ENCODE measurements around the gene NPFFR1. TPM values are rescaled to one million over a fixed set of nuclear protein-coding genes. Genes with fewer than 3 reads are reported as not detected.
"Not testable (repeated sequence)": the region's sequence is repeated elsewhere in the genome, so short reads cannot be mapped to it uniquely, and the experiment has no call there.

Gene NPFFR1
- total RNA-seq, 1 experiment from 2014 or later, result not detected

DNA sequence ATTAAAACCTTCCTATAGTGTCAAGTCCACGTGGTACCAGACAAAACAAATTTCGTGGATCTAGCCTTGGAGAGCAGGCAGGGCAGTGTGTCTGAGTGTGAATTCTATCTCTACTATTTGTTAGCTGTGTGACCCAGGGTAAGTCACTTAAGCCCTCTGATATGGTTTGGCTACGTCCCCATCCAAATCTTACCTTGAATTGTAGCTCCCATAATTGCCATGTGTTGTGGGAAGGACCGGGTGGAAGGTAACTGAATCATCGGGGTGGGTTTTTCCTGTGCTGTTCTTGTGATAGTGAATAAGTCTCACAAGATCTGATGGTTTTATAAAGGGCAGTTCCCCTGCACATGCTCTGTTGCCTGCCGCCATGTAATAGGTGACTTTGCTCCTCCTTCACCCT is 2.8 kb upstream of the NPFFR1 start:
- peak; percentile 76 for DNase-seq (ENCODE audit: low read depth)

DNA sequence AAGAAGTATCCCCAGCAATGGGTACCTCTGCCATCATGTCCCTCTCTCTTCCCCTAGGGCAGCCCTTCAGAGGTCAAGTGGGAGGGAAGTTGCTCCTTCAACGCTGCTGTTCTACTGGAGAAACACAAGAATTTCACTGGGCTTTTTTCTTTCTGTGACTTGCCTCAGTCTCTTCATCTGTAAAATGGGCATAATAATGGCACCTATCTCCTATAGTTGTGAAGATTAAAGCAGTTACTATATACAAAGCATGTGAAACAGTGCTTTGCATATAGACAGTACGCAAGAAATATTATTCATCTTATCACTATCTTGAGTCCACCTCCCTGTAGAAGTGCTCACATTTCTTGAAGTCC is 1.6 kb upstream of the NPFFR1 start:
- no peak for DNase-seq (ENCODE audit: low read depth)

DNA sequence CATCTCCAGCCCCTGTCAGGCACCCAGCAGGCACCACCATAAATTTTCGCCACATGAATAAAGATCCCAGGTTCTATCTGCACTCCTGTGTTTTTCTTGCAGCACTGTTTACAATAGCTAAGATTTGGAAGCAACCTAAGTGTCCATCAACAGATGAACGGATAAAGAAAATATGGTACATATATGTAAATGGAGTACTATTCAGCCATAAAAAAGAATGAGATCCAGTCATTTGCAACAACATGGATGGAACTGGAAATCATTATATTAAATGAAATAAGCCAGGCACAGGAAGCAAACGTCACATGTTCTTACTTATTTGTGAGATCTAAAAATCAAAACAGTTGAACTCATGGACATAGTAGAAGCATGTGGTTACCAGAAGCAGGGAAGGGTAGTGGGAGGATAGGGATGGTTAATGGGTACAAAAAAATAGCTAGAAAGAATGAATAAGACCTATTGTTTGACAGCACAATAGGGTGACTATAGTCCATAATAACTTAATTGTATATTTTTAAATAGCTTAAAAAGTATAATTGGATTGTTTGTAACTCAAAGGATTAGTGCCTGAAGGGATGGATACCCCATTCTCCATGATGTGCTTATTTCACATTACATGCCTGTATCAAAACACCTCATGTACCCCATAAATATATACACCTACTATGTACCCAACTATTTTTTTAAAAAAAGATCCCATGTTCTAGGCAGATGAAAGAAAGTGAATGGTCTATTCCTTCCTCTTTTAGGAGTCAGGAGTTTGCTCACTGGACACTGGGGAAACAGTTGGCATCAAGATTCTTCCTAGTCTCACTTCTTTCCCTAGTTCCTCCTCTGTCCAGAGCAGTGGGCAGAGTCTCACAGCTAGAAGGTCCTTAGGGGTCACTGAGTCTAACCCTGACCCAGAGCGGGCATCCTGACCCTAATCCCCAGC is 1.0 kb upstream of the NPFFR1 start:
- DNase-seq (ENCODE audit: low read depth), result no peak

DNA sequence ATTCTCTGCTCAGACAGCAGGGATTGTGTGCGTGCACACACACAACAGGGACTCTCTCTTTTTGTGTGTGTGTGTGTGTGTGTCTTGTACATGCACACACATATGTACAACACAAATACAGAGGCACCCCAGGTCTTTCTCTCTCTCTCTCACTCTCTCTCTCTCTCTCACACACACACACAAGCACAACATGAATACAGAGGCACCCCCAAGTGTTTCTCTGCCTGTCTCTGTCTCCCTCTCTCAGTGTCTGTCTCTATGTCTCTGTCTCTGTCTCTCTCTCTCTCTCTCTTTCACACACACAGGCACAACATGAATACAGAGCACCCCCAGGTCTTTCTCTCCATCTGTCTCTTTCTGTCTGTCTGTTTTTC is 746 bp downstream of the NPFFR1 start:
- no peak for DNase-seq (ENCODE audit: low read depth)

DNA sequence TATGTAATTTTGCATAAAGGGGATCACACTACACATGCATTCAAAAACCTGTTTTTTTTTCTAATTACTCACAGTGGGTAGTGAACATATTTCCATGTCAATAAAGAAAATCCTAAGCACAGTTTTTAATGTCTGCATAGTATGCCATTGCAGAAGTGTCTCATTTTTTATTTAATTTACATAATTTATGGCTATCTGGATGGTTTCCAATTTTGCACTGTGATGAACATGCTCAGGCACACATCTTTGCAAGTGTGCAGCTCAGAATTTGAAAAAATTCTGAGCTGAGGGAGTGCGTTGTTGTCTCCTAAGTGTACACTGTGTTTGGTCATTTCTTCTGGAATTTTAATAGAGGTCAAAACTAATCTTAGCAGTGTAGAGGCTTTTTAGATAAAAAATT is 2.2 kb downstream of the NPFFR1 start:
- DNase-seq (ENCODE audit: low read depth), result no peak

DNA sequence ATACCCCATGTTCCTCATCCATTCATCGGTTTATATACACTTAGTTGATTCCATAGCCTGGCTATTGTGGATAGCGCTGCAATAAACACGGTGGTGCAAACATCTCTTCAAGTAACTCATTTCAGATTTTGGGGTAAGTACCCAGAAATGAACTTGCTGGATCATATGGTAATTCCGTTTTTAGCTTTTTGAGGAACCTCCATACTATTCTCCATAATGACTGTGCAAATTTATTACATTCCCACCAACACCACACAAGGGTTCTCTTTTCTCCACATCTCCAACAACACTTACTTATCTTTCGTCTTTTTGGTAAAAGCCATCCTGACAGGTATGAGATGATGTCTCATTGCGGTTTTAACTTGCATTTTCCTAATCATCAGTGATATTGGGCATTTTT is 3.7 kb downstream of the NPFFR1 start:
- DNase-seq (ENCODE audit: low read depth), result no peak

DNA sequence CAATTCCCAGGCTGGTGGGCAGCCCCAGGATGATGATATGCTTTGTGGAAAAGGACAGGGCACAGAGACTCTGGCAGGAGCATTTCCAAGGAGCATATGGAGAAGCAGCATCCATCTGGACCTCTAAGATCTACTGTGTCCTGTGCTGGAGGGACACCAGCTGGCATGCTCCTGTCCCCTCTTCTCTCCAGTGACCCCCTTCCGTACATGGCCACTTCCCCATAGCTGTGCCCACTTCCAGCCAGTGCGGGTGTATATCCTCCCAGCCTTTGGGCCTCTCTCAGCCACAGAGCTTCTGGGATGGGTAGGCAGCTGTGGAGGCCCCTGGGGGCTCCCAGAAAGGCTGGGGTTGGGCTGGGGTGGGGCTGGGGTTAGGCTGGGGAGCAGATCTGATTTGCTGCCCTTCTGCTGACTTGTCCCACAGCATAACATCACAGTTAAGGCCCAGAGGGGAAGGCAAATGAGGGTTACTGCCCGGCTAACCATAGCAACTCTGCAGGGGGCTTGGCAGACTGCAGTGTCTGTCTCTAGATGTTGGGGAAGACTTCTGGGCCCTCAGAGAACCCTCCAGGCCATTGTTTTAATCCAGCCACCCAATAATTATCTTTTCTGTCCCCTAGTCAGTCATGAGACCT is 6.3 kb downstream of the NPFFR1 start:
- no peak for DNase-seq (ENCODE audit: low read depth)

DNA sequence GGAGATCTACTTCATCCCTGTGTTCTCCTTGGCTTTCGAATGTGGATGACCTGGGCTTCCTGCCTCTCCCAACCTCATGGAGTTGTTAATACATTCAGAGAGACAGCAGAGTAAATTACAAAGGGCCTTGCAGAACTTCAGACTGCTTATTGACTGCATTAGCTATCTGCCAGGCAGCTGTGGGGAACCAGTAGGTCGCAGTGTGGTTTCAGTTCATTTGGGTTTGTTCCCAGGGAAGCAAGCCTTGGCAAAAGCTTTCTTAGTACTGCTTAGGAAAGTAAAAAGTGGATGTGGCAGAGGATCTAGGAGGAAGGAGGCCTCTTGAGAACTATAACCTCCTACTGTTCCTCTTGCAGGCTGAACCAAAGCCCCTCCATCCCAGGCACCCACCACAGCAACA is 9.2 kb downstream of the NPFFR1 start:
- DNase-seq (ENCODE audit: low read depth), result peak; percentile 37

DNA sequence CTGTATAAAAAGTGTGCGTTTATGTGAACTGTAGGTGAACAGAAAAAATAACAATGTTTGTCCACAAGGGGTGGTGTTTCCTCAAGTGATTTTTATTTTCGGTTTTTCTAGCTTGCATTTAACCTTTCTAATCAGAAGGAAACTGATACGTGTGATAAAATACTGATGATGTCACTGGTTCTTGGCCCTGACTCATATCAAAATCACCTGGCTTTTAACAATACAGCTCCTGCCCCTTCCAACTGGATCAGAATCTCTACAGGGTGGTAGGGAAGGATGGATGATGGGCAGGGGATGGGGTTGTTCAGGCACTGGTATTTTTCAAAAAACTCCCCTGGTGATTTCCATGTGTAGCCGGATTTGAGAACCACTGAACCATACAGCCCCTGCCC is 10.9 kb downstream of the NPFFR1 start:
- peak; percentile 35 for DNase-seq (ENCODE audit: low read depth)

DNA sequence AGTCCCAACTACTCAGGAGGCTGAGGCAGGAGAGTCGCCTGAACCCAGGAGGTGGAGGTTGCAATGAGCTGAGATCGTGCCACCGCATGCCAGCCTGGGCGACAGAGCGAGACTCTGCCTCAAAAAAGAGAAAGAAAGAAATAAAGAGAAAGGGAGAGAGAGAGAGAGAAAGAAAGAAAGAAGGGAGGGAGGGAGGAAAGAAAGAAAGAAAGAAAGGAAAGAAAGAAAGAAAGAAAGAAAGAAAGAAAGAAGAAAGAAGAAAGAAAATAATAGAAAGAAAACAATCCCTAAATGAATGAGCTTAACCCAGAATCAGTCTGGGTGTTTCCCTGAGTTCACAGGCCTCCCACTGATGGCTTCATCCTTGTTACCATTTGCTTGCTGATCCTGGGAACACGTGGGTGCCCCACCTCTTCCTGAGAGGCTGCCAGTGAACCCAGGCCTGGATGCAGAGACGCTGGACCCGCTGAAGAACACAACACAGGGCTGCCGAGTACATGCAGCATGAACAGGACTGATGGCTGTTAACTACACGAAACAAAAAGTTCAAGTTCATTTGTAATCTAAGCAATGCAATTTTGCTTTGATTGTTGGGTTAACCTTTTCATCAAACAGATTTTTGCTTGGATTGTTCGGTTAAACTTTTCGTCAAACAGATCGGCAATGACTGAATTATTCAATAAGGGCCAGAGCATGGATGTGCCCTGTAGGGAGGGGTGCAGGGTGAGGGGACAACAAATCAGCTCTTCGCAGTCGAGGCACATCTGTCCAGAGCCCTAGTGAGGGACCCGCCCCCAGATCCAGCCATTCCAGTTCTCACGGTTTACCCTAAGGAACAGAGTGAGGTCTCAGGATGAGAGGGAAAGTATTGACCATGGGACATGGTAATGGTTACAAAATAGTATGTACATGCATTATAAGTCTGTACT is 11.5 kb downstream of the NPFFR1 start:
- no peak for DNase-seq (ENCODE audit: low read depth)

DNA sequence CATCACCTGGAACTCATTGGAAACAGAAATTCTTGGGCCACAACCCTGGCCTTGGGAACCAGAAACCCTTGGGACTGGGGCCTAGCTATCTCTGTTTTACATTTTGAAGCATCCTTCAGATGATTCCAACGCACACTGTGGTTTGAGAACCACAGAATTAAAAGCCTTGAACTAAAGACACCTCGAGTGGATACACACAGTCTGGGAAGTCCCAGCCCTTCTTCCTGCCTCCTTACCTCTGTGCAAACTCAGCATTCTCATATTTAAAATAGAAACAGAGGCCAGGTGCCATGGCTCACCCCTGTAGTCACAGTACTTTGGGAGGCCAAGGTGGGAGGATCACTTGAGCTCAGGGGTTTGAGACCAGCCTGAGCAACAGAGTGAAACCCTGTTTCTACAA is 12.9 kb downstream of the NPFFR1 start:
- no peak for DNase-seq (ENCODE audit: low read depth)

DNA sequence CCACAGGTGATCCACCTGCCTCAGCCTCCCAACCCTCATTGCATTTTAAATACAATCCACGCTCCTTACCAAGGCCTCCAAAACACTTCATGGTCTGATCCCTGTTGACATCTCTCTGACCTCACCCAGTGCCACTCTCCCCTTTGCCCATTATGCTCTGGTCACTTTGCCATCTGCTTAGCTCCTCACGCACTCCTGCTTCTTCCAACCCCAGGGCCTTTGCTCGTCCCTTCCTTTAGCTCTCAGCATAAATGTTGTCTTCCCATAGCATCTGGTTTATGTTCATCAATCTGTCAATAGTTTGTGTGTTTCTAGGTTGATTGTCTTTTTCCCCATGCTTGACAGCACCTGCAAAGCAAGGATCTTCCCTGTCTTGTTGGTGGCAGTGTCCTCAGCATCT is 14.1 kb downstream of the NPFFR1 start:
- DNase-seq (ENCODE audit: low read depth), result no peak

DNA sequence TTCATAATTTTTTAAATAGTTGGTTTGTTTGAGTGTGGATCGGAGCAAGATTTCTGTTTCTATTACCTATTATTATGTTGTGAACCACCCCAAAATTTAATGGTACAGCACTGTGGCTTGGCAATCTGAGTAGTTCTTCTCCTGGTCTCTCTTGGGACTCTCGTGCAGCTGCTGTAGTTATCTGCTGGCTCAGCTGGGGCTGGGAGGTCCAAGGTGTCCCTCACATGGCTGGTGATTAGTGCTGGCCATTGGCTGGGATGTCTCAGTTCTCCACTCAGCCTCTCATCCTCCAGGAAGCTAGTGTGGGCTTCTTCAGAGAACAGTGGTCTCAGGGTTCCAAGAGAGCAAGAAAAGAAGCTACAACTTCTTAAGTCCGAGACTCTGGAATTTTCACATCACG is 15.4 kb downstream of the NPFFR1 start:
- DNase-seq (ENCODE audit: low read depth), result no peak

DNA sequence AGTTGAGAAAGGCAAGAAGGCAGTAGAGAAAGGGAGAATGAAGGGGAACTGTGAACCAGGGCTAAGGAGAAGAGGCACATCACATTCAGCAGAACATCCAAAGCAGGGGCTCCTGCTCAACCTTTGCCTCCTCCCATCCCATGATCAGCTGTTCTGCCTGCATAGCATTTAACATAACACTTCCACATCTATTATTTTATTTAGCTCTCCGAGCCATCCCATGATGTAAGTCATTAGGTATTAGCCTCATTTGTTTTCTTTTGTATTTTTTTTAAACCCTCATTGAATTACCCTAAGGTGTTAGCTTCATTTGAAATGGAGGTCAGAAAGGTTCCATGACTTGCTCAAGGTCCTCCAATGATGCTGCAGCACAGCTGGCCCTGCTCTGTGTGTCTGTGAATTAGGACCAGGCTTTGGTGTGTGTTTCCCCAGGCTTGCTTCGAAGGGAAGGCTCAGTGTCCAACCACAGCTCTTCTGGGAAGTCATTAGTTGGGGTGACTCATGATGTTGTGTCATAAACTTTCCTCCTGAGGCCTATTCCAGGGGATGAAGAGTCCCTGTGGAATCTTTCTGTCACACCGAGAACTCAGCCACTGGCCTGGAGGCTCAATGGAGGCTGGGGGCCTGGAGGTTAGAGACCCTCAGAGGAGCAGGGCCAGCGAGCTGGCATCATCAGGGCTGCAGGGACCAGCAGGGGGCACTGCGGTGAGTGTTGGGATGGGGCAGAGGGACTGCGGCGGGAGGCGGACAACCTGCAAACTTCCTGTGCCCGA is 16.5 kb downstream of the NPFFR1 start:
- DNase-seq (ENCODE audit: low read depth), result peak; percentile 94

DNA sequence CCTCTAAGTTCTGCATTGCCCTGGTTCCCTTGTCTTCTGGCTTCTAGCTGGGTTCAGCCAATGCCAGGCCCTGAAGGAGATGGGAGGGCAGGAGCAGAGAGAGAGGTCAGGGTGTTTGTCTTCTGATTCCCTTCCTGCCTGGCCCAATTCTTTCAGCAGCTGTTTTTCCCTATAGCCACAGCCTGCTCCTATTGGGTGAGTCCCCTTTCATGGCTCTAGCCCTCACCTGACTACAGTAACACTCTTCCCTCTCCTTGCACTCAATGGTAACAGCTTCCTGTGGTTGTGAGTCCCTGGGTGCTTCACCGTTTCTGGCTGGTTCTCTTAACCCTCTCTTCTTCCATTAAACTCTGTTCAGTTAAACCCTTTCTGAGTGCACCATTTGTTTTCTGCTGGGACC is 17.1 kb downstream of the NPFFR1 start:
- no peak for DNase-seq (ENCODE audit: low read depth)

DNA sequence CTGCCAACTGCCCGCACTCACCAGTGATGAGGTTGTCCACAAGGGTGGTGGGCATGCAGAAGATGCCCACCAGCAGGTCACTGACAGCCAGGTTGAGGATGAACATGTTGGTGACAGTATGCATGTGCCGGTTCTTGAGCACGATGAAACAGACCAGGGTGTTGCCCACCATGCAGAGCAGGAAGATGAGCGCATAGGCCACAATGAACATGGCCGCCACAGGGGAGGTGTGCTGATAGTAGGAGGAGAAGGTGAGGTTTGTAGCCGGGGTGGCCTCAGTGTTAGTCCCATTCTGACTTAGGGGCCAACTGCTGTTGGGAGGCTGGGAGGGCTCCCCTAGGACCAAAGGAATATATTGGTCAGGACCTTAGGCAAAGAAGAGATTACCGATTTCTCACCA is 17.7 kb downstream of the NPFFR1 start:
- no peak for DNase-seq (ENCODE audit: low read depth)

DNA sequence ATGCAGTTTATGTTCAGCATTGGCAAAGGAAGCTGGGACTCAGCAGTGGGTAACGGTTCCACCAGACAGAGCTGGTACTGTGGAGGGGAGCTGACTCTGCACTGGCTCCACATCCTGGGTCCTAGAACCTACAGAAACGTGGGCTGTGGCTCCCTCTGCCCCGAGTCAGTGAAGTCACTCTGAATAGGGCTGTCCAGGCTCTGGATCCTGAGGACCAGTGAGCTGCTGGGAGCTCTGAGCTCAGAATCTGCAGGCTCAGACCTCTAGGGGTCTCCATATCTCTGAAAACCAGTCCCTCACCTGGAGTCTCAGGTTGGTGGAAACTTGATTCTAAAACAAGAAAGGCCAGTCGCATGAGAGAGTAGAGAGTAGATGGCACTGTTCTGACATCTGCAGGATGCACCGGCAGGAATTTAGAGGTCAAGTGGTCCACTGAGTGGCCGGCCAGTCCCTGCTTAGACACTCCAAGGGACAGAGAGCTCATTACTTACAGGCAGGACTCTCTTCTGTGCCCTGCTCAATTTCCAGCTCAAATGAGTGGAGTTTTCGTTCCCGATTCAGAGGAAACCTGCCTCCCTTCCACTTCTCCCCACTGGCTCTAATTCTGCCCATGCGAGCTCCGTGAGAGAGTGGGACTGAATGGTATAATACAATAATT is 18.6 kb downstream of the NPFFR1 start:
- peak; percentile 38 for DNase-seq (ENCODE audit: low read depth)

DNA sequence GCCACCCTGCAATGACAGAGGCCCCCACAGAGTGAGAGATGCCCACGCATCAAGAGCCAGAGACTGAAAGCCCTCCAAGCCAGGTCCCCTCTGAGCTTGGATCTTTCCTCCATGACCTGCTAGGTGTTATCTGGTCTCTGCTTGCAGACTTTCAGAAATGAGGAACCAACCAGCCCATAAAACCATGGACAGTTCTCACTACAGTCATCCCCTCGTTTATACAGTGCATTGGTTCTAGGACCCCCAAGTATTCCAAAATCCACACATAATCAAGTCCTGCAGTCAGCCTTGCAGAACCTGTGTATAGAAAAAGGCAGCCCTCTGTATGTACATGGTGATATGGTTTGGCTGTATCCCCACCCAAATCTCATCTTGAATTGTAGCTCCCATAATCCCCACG is 23.1 kb downstream of the NPFFR1 start:
- no peak for DNase-seq (ENCODE audit: low read depth)

DNA sequence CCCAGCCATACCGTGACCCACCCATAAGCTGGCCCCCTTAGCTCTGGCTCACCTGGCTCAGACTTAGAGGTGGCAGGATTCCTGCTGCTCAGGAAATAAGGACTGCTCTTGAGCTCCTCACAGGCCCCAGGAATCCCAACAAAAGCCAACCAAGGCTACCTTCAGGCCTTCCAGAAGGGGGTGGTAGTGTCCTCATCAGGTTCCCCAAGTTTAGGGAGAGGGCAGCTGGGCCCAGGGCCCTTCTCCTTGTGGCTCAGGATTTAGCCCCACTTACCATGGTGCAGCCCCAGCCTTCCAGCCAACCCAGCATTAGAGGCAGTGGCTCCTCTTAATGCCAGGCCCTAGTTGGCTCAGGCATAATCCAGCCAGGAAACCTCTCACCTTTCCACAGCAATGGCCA is 23.5 kb downstream of the NPFFR1 start:
- no peak for DNase-seq (ENCODE audit: low read depth)

DNA sequence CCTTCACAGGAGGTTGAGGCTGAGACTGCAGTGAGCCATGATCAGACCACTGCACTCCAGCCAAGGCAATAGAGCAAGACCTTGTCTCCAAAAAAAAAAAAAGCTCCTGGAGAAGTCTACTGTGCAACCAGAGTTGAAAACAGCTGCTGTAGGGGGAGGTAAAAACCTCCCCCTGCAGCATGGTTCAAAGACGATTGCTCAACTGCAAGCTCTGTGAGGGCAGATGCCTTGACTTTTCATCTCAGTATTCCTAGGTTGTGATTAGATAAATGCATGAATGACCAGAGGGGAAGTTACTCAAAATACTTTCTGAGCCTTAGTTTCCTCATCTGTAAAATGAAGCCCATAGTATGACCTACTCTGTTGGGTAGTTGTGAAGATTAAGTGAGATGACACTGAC is 25.6 kb downstream of the NPFFR1 start:
- no peak for DNase-seq (ENCODE audit: low read depth)

DNA sequence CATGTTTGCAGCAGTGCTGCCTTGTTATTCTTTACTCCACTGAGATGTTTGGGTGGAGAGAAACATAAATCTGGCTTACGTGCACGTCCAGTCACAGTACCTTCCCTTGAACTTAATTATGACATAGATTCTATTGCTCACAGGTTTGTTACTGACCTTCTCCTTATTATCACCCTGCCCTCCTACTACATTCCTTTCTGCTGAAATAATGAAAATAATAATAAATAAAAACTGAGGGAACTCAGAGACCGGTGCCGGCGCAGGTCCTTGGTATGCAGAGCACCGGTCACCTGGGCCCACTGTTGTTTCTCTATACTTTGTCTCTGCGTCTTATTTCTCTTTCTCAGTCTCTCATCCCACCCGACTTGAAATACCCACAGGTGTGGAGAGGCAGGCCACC is 26.0 kb downstream of the NPFFR1 start:
- not testable (repeated sequence) for DNase-seq (ENCODE audit: low read depth)
